Loucy (cell line): Measurements from ENCODE around the gene RALB.

Source experiments
- EZH2phosphoT487 ChIP-seq: fragments of 200-600 bp; IDR thresholded peaks from 2 replicates; pipeline ENCODE4 v1.6.1; 2018; ENCODE audit warnings: antibody characterized with exemption, mild to moderate bottlenecking, moderate library complexity, borderline replicate concordance
- TF ChIP-seq, protein P1 (sequence below): fragments of 200-600 bp; sonication (generic); conservative IDR thresholded peaks from 2 replicates; pipeline ENCODE4 v1.5.1; 2014; ENCODE audit warnings: mild to moderate bottlenecking, antibody characterized with exemption, low read length

DNA sequence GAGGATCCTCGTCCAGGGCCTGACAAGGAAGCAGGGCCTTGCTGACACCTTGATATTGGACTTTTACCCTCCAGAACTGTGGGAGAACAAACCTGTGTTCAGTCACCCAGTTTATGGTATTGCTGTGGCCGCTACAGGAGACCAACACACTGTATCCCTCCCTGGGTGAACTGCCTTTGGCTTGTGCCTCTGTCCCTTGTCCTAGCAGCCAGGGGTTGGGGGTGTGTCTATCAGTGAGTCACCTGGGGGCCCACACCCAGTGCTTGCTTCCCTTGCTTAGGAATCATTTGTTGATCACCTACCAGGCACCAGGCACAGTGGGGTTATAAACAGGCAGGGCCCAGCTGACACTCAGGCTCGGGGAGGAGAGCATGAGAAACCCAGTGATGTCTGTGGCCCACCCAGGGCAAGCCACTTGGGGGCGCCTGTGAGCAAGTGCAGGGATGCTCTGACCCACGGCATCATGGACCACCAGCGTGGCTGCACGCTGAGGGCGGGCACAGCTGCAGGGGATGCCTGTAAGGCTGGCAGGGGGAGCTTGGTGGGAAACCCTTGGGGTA is 46.5 kb upstream of the RALB start:
- TF ChIP-seq, protein P1, sequence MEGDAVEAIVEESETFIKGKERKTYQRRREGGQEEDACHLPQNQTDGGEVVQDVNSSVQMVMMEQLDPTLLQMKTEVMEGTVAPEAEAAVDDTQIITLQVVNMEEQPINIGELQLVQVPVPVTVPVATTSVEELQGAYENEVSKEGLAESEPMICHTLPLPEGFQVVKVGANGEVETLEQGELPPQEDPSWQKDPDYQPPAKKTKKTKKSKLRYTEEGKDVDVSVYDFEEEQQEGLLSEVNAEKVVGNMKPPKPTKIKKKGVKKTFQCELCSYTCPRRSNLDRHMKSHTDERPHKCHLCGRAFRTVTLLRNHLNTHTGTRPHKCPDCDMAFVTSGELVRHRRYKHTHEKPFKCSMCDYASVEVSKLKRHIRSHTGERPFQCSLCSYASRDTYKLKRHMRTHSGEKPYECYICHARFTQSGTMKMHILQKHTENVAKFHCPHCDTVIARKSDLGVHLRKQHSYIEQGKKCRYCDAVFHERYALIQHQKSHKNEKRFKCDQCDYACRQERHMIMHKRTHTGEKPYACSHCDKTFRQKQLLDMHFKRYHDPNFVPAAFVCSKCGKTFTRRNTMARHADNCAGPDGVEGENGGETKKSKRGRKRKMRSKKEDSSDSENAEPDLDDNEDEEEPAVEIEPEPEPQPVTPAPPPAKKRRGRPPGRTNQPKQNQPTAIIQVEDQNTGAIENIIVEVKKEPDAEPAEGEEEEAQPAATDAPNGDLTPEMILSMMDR = peak; percentile 75
- TF ChIP-seq EZH2phosphoT487 = no peak
